ENCODE data around the gene AZIN2.

Gene AZIN2

GRCh38 chr1:33162141-33162540 is 81.2 kb downstream of the AZIN2 start:
- no peak for DNase-seq
- in situ Hi-C loops (cut with HindIII; ENCODE audit: low pct_ligation_motif_present, low pct_unique_long_range_greater_than_20kb, low sequenced_read_pairs) = no loop called here

- no peak for DNase-seq
- in situ Hi-C loops (cut with HindIII; ENCODE audit: low pct_ligation_motif_present, low pct_unique_long_range_greater_than_20kb, low sequenced_read_pairs) = no loop called here
These were observed 82.9 kb downstream of the AZIN2 start for GRCh38 chr1:33163621-33164519.

- in situ Hi-C loops (cut with HindIII; ENCODE audit: low pct_ligation_motif_present, low pct_unique_long_range_greater_than_20kb, low sequenced_read_pairs) = no loop called here
- DNase-seq = no peak
These were observed 84.3 kb downstream of the AZIN2 start for GRCh38 chr1:33165209-33165608.

- in situ Hi-C loops (cut with HindIII; ENCODE audit: low pct_ligation_motif_present, low pct_unique_long_range_greater_than_20kb, low sequenced_read_pairs) = no loop called here
- no peak for DNase-seq
These were observed 84.9 kb downstream of the AZIN2 start for GRCh38 chr1:33165809-33166208.

GRCh38 chr1:33167650-33168447 is 86.9 kb downstream of the AZIN2 start:
- in situ Hi-C loops (cut with HindIII; ENCODE audit: low pct_ligation_motif_present, low pct_unique_long_range_greater_than_20kb, low sequenced_read_pairs) = no loop called here

DNA sequence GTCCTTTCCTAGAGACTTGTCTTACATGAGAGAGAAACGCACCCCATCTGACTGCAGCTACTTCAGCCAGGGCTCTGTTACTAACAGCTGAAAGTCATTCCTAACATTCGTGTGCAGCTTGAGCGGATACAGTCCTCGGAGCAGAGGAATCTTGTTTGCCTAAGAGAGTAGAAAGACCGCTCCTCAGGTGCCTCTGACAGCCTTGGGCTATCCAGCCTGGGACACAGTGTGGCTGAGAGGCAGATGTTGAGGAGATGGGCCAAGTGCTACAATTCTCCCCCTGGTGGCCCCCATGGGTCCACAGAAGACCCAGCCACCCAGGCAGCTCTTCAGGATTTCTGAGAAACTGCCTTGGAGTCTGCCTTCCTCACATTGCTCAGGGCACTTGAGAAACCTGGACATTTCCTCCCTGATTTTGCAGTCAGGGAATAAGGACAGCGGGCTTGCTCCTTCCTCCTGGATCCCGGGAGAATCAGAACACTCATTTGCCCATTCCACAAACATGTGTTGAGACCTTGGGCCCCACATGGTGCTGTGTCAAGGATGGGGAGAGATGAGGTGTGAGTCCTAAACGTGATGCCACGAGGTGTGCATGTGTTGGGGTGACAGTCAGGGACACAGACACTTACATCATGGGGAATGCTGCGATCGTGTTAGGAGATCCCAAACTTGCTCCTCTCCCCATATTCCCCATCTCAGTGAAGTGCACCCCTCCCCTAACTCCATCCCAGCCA is 87.8 kb downstream of the AZIN2 start:
- no peak for DNase-seq
- in situ Hi-C loops (cut with HindIII; ENCODE audit: low pct_ligation_motif_present, low pct_unique_long_range_greater_than_20kb, low sequenced_read_pairs) = no loop called here

More at GRCh38 chr1:33167650-33168447, 86.9 kb downstream of the AZIN2 start:
- no peak for DNase-seq

GRCh38 chr1:33169290-33170055 is 88.5 kb downstream of the AZIN2 start:
- DNase-seq = no peak
- in situ Hi-C loops (cut with HindIII; ENCODE audit: low pct_ligation_motif_present, low pct_unique_long_range_greater_than_20kb, low sequenced_read_pairs) = no loop called here

Measured in ACHN (cell line).